K562 (cell line): ENCODE data around the gene YARS1. TPM values are rescaled to one million over a fixed set of nuclear protein-coding genes. Genes with fewer than 3 reads are reported as not detected.

Source experiments
- ATAC-seq: fragments of 200-7000 bp; cut with Tn5 transposase; 3 replicates; pipeline ENCODE4 v1.9.1; 2020; ENCODE audit warnings: moderate library complexity
- BruUV-seq: library from RNA; stranded (reverse); fragments of 400-500 nt; replicated peaks from 2 replicates; lab custom pipeline; 2021; lab: Mats Ljungman, UMichigan
- CTCF ChIA-PET: fragments of 300-600 bp; formaldehyde crosslinking; extraction: SDS; loops from one replicate; lab custom pipeline; 2021; ENCODE audit warnings: low intra/inter-chr PET ratio; lab: Yijun Ruan, JAX
- POLR2A ChIA-PET: fragments of 300-600, 350-650 bp; sonication (Branson Sonifier 250); formaldehyde crosslinking; extraction: SDS; loops from one replicate; lab custom pipeline; 2021; ENCODE audit warnings: antibody characterized with exemption, inconsistent platforms; lab: Yijun Ruan, JAX
- DNase-seq, 4 experiments: peaks; one replicate each; pipeline versions ENCODE4 v3.0.0 to v3.0.0-alpha.2; 2011 to 2018; ENCODE audit warnings: low spot score in 3 of 4, mixed read lengths in 3 of 4; ENCODE audit errors: extremely low read depth in 1 of 4
- FAIRE-seq: peaks from 2 replicates; lab custom pipeline; 2011; peaks lifted over from hg19 to GRCh38; lab: Jason Lieb, UNC
- H2AFZ ChIP-seq: 2 replicates; pipeline ENCODE4 v1.6.0; 2011; ENCODE audit warnings: low read depth, low read length, control low read depth, inconsistent platforms
- H3K27ac ChIP-seq: fragments of 200-600 bp; 3 replicates; pipeline ENCODE4 v1.8.0; 2011; ENCODE audit warnings: low read depth, mild to moderate bottlenecking, control low read depth, inconsistent platforms, low read length, moderate library complexity, mixed read lengths; ENCODE audit errors: extremely low read depth
- H3K27me3 ChIP-seq, 2 experiments: fragments of 300-600 bp in 1 of 2; 2 replicates in 1 of 2; 3 replicates in 1 of 2; pipeline versions ENCODE4 v1.6.0 to v1.8.0; 2011; ENCODE audit warnings: inconsistent platforms in 2 of 2, low read length in 2 of 2, mild to moderate bottlenecking in 1 of 2, mixed read lengths in 1 of 2, moderate library complexity in 1 of 2; ENCODE audit not compliant: control insufficient read depth in 2 of 2, insufficient read depth in 2 of 2
- H3K36me3 ChIP-seq: fragments of 300-600 bp; 3 replicates; pipeline ENCODE4 v1.8.0; 2011; ENCODE audit warnings: mild to moderate bottlenecking, low read length, inconsistent platforms; ENCODE audit not compliant: control insufficient read depth, insufficient read depth
- H3K4me1 ChIP-seq, 2 experiments: fragments of 200-600 bp in 1 of 2; replicated peaks in 1 of 2; 2 replicates in 1 of 2; 3 replicates in 1 of 2; pipeline versions ENCODE4 v1.5.1 to v1.8.0; 2011; ENCODE audit warnings: inconsistent platforms in 2 of 2, low read length in 2 of 2, mild to moderate bottlenecking in 1 of 2, mixed read lengths in 1 of 2, moderate library complexity in 1 of 2; ENCODE audit not compliant: control insufficient read depth in 2 of 2, insufficient read depth in 2 of 2
- H3K4me2 ChIP-seq: 2 replicates; pipeline ENCODE4 v1.6.1; 2011; ENCODE audit warnings: low read length, control low read depth, inconsistent platforms, mixed read lengths; ENCODE audit not compliant: insufficient read depth
- H3K4me3 ChIP-seq: fragments of 200-600 bp; sonication (generic), shearing (Covaris generic); 2 replicates; pipeline ENCODE4 v1.5.1; 2016; ENCODE audit warnings: control low read depth, inconsistent platforms
- H3K79me2 ChIP-seq: fragments of 200-600 bp; 3 replicates; pipeline ENCODE4 v1.8.0; 2011; ENCODE audit warnings: low read length, inconsistent platforms; ENCODE audit not compliant: control insufficient read depth, insufficient read depth
- H3K9ac ChIP-seq, 2 experiments: 2 replicates each; pipeline versions ENCODE4 v1.6.0 to v1.6.1; 2011; ENCODE audit warnings: low read depth in 2 of 2, low read length in 2 of 2, control low read depth in 1 of 2, inconsistent platforms in 1 of 2, mild to moderate bottlenecking in 1 of 2, mixed read lengths in 1 of 2; ENCODE audit not compliant: insufficient read depth in 1 of 2
- H3K9me1 ChIP-seq: one replicate; pipeline ENCODE4 v1.6.0; 2011; ENCODE audit warnings: inconsistent platforms, mild to moderate bottlenecking, low read length, moderate library complexity; ENCODE audit not compliant: control insufficient read depth, insufficient read depth
- H3K9me3 ChIP-seq: replicated peaks from 2 replicates; pipeline ENCODE4 v1.5.1; 2011; ENCODE audit warnings: low read depth, low read length, inconsistent platforms; ENCODE audit not compliant: control insufficient read depth, insufficient read depth
- H4K20me1 ChIP-seq: replicated peaks from 2 replicates; pipeline ENCODE4 v1.6.1; 2011; ENCODE audit warnings: low read length, inconsistent platforms, mixed read lengths; ENCODE audit not compliant: control insufficient read depth, insufficient read depth
- ARID1B ChIP-seq: fragments of 450-650 bp; IDR thresholded peaks from 2 replicates; pipeline ENCODE4 v1.6.1; 2016; ENCODE audit warnings: antibody characterized with exemption, mild to moderate bottlenecking, inconsistent platforms
- BCOR ChIP-seq: fragments of 450-650 bp; IDR thresholded peaks from 2 replicates; pipeline ENCODE4 v1.6.1; 2016
- GTF2A2 ChIP-seq: IDR thresholded peaks from 2 replicates; pipeline ENCODE4 v1.6.1; 2016; ENCODE audit warnings: mild to moderate bottlenecking, missing genetic modification characterization, missing compliant biosample characterization
- HNRNPUL1 ChIP-seq: fragments of 200-400 bp; formaldehyde crosslinking; IDR thresholded peaks from 2 replicates; pipeline ENCODE4 v1.6.1; 2017; ENCODE audit warnings: low read length
- MBD2 ChIP-seq: sonication (generic); IDR thresholded peaks from 2 replicates; pipeline ENCODE4 v1.6.1; 2016; ENCODE audit warnings: low read depth, borderline replicate concordance
- ZBED1 ChIP-seq: IDR thresholded peaks from 2 replicates; pipeline ENCODE4 v1.6.1; 2014
- ZNF121 ChIP-seq: sonication (generic); formaldehyde crosslinking; conservative IDR thresholded peaks from 2 replicates; pipeline ENCODE4 v1.8.0; 2022; ENCODE audit warnings: missing genetic modification reagents
- ZNF3 ChIP-seq: fragments of 250-450 bp; sonication (Bioruptor Pico); IDR thresholded peaks from 2 replicates; pipeline ENCODE4 v1.5.0; 2021; ENCODE audit warnings: mild to moderate bottlenecking, moderate library complexity
- ZNF445 ChIP-seq: fragments of 250-450 bp; sonication (Bioruptor Pico); IDR thresholded peaks from 2 replicates; pipeline ENCODE4 v1.4.0; 2020; ENCODE audit warnings: low read depth, mild to moderate bottlenecking, moderate library complexity
- WGBS: fragments of 100-300 bp; shearing (Covaris generic); methylation state at CpG from one replicate; pipeline ENCODE4 v1.1.6; 2016; ENCODE audit warnings: low coverage, mixed read lengths; ENCODE audit not compliant: insufficient coverage; ENCODE audit errors: missing lambda C conversion rate; 5-methylcytosine and 5-hydroxymethylcytosine counted together
- in situ Hi-C: fragments of 300-500 bp; cut with MboI; formaldehyde crosslinking; loops from 4 replicates; pipeline ENCODE4 v1.15.0; 2018; ENCODE audit warnings: inconsistent platforms, mixed read lengths
- intact Hi-C: fragments of 100-400 bp; cut with micrococcal nuclease; formaldehyde crosslinking; loops from 2 replicates; pipeline ENCODE4 v1.14.2; 2022
- polyA plus RNA-seq, 8 experiments: library from polyadenylated mRNA; depleted of rRNA in 4 of 8; stranded (reverse) in 5 of 8; unstranded in 3 of 8; fragments of >200 nt; fragmentation: Nextera tagmentation in 2 of 8; fragmentation: Illumina TruSeq in 1 of 8; extraction: Ambion mirVana in 2 of 8; extraction: Trizol in 1 of 8; gene quantifications; 2 replicates each; pipeline versions ENCODE4 v1.2.1 to v1.2.3, GENCODE V29; 2011 to 2014; ENCODE audit warnings: inconsistent platforms in 1 of 8, missing spikeins in 1 of 8
- total RNA-seq, 7 experiments: library from RNA; depleted of rRNA in 6 of 7; stranded (reverse); fragments of >200 nt in 6 of 7; fragmentation: Illumina TruSeq in 2 of 7; extraction: Trizol in 2 of 7; gene quantifications; 2 replicates each; pipeline versions ENCODE4 v1.2.1 to v1.2.3, GENCODE V29; 2011 to 2021; ENCODE audit warnings: low replicate concordance in 1 of 7

The YARS1 gene
- total and polyA plus RNA-seq, 9 of the 15 experiments (the other 6 are each of a cell fraction or from before 2014, with no cell fraction given) = 66.2 to 336 (median 201) TPM

DNA sequence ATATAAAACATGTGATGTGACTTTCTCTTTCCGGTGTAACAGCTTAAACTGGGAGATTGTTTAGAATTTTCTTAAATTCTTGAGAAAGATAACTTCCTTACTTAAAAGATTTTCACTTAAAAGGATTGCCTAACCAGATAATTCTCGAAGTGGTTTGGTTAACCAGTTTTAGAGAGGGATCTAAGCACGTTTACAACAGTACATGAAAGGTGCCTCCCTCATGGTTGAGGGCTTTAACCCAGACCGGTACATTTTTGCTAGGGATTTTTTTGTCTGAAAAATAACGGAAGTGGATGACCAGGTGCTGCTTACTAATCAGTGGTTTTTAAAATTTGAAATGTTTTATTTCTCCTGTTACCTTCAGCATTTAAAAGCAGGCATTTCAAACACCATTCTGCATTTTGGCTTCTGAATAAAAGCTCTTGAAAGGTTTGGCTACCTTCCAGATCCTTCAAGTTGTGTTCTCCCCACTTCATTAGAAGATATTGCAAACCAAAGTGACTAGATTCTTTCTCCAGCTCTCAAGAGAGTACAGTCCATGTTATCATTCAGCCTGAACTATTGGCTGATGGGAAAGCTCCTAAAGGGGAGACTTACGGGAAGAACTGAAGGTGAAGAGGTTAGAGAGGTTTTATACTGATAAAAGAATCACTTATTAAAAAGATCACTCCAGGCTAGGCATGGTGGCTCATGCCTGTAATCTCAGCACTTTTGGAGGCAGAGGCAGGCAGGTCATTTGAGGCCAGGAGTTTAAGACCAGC, 13.1 kb upstream of the YARS1 start:
- ChIA-PET CTCF (interaction anchor here (0.6 kb wide), 1 partner anchor 40 kb away, joined by 3 read pairs; no protein-coding TSS in a partner anchor), POLR2A (interaction anchor here (0.8 to 1.5 kb wide), 2 partner anchors 15 to 23 kb away, joined by 3 read pairs; no protein-coding TSS in a partner anchor)
- Histone ChIP-seq H3K79me2 (0 out of 3 replicates have a peak, but pooled peaks cover 3% of the 10 kb centered on the region), H3K4me1 (no peaks in the 10 kb centered on the region), H3K9me3 (no peaks in the 10 kb centered on the region), H3K36me3 (peaks cover 94% of the 10 kb centered on the region), H3K27me3 (no peaks in the 10 kb centered on the region), H4K20me1 (no peaks in the 10 kb centered on the region), H3K4me2 (no peak overlapping the region), H3K27ac (no peak overlapping the region), H3K9ac (no peak overlapping the region), H2AFZ (no peak overlapping the region), H3K9me1 (no peaks in the 10 kb centered on the region), H3K4me3 (no peak overlapping the region)
- ATAC-seq (no peak), FAIRE-seq (no peak), DNase-seq (no peak)
- TF ChIP-seq ZNF3 = no peak
- no peak for TF ChIP-seq BCOR
- no peak for TF ChIP-seq ARID1B
- no peak for TF ChIP-seq ZBED1
- TF ChIP-seq MBD2 = no peak
- TF ChIP-seq HNRNPUL1 = no peak
- TF ChIP-seq ZNF121 (CRISPR knock-in tag) = no peak
- TF ChIP-seq GTF2A2 (tag) = no peak
- TF ChIP-seq ZNF445 = no peak
- intact Hi-C loops = no loop called here
- 77% methylated on average over 6 of the region's 6 CpGs for WGBS
- no TSS peak for BruUV-seq
- in situ Hi-C loops = no loop called here
